Measurements from ENCODE around the gene CCT3.
A peak's percentile ranks its signal among the peaks of the same experiment; 100 is the strongest.
"Not testable (repeated sequence)": the region's sequence is repeated elsewhere in the genome, so short reads cannot be mapped to it uniquely, and the experiment has no call there.

CCT3 gene

GRCh38 chr1:156359249-156359648, 21.2 kb upstream of the CCT3 start:
- TF ChIP-seq CTCF (IDR thresholded peaks at IDR 0.05; ENCODE audit: low read depth, low read length, missing control alignments) = no peak
- H3K4me3 ChIP-seq (replicated peaks; ENCODE audit: low read depth, low read length) = no peak overlapping the region
- no peak for DNase-seq (ENCODE audit: extremely low read depth, low read depth)

- no peak for DNase-seq (ENCODE audit: extremely low read depth, low read depth)
- no peak overlapping the region for H3K4me3 ChIP-seq (replicated peaks; ENCODE audit: low read depth, low read length)
- no peak for TF ChIP-seq CTCF (IDR thresholded peaks at IDR 0.05; ENCODE audit: low read depth, low read length, missing control alignments)
Observed at GRCh38 chr1:156358641-156359040, 20.5 kb upstream of the CCT3 start.

- H3K4me3 ChIP-seq (replicated peaks; ENCODE audit: low read depth, low read length) = no peak overlapping the region
- no peak for DNase-seq (ENCODE audit: extremely low read depth, low read depth)
- TF ChIP-seq CTCF (IDR thresholded peaks at IDR 0.05; ENCODE audit: low read depth, low read length, missing control alignments) = no peak
Observed at GRCh38 chr1:156357977-156358376, 19.9 kb upstream of the CCT3 start.

GRCh38 chr1:156356875-156357534, 18.9 kb upstream of the CCT3 start:
- no peak for DNase-seq (ENCODE audit: extremely low read depth, low read depth)
- TF ChIP-seq CTCF (IDR thresholded peaks at IDR 0.05; ENCODE audit: low read depth, low read length, missing control alignments) = peak; percentile 97
- no peak overlapping the region for H3K4me3 ChIP-seq (replicated peaks; ENCODE audit: low read depth, low read length)

GRCh38 chr1:156356262-156356874, 18.3 kb upstream of the CCT3 start:
- no peak for TF ChIP-seq CTCF (IDR thresholded peaks at IDR 0.05; ENCODE audit: low read depth, low read length, missing control alignments)
- H3K4me3 ChIP-seq (replicated peaks; ENCODE audit: low read depth, low read length) = no peak overlapping the region
- DNase-seq (ENCODE audit: extremely low read depth, low read depth) = no peak

- not testable (repeated sequence) for DNase-seq (ENCODE audit: extremely low read depth, low read depth); H3K4me3 ChIP-seq (replicated peaks; ENCODE audit: low read depth, low read length)
Observed at GRCh38 chr1:156352481-156352880, 14.4 kb upstream of the CCT3 start.

- no peak overlapping the region for H3K4me3 ChIP-seq (replicated peaks; ENCODE audit: low read depth, low read length)
- no peak for TF ChIP-seq CTCF (IDR thresholded peaks at IDR 0.05; ENCODE audit: low read depth, low read length, missing control alignments)
- DNase-seq (ENCODE audit: extremely low read depth, low read depth) = peak; percentile 72
Observed at GRCh38 chr1:156347331-156347730, 9.2 kb upstream of the CCT3 start.

Data from HFF-Myc (cell line).